A673 (cell line): Measurements from ENCODE around the gene IQSEC2. TPM values are rescaled to one million over a fixed set of nuclear protein-coding genes. Genes with fewer than 3 reads are reported as not detected.

Experiments
- BruUV-seq: library from RNA; stranded (reverse); fragments of 400-500 nt; replicated peaks from 2 replicates; lab custom pipeline; 2021; lab: Mats Ljungman, UMichigan
- CTCF ChIA-PET: fragments of 300-600 bp; sonication (Branson Sonifier 250); formaldehyde crosslinking; loops from one replicate; lab custom pipeline; 2022; ENCODE audit warnings: antibody characterized with exemption; lab: Charles Lee
- POLR2A ChIA-PET: fragments of 300-600 bp; sonication (Branson Sonifier 250); formaldehyde crosslinking; loops from one replicate; lab custom pipeline; 2022; ENCODE audit warnings: antibody characterized with exemption; ENCODE audit not compliant: low non-redundant PET; lab: Charles Lee
- DNase-seq: peaks from one replicate; pipeline ENCODE4 v3.0.0-alpha.2; 2015; ENCODE audit warnings: low spot score
- H3K27ac ChIP-seq: fragments of 200-600 bp; sonication (generic); 2 replicates; pipeline ENCODE4 v1.5.1; 2016; ENCODE audit warnings: mixed run types, low read depth, mild to moderate bottlenecking, mixed read lengths, antibody characterized with exemption, low read length; ENCODE audit not compliant: poor library complexity, severe bottlenecking
- H3K27me3 ChIP-seq: fragments of 200-600 bp; sonication (generic); replicated peaks from 2 replicates; pipeline ENCODE4 v1.6.1; 2017; ENCODE audit warnings: mixed run types, low read depth, mild to moderate bottlenecking, mixed read lengths, antibody characterized with exemption, low read length; ENCODE audit not compliant: insufficient read depth, poor library complexity
- H3K36me3 ChIP-seq: fragments of 200-600 bp; sonication (generic); 2 replicates; pipeline ENCODE4 v1.6.1; 2016; ENCODE audit warnings: mixed run types, mild to moderate bottlenecking, mixed read lengths, antibody characterized with exemption, low read length; ENCODE audit not compliant: insufficient read depth, poor library complexity, severe bottlenecking
- H3K4me1 ChIP-seq: fragments of 200-600 bp; sonication (generic); 2 replicates; pipeline ENCODE4 v1.6.1; 2017; ENCODE audit warnings: mixed run types, mild to moderate bottlenecking, mixed read lengths, antibody characterized with exemption, low read length; ENCODE audit not compliant: insufficient read depth, poor library complexity, severe bottlenecking
- H3K4me3 ChIP-seq: fragments of 200-600 bp; sonication (generic); 2 replicates; pipeline ENCODE4 v1.5.1; 2016; ENCODE audit warnings: low read depth, mixed run types, mild to moderate bottlenecking, mixed read lengths, low read length; ENCODE audit not compliant: poor library complexity, severe bottlenecking
- H3K9me3 ChIP-seq: fragments of 200-600 bp; sonication (generic); 2 replicates; pipeline ENCODE4 v1.6.1; 2016; ENCODE audit warnings: mixed run types, low read depth, mild to moderate bottlenecking, mixed read lengths, antibody characterized with exemption, low read length; ENCODE audit not compliant: poor library complexity, severe bottlenecking
- EZH2 ChIP-seq: fragments of 200-600 bp; sonication (generic); IDR thresholded peaks from 2 replicates; pipeline ENCODE4 v1.6.1; 2017; ENCODE audit warnings: borderline replicate concordance, low read depth, mild to moderate bottlenecking, mixed read lengths, antibody characterized with exemption, low read length; ENCODE audit not compliant: poor library complexity, severe bottlenecking
- intact Hi-C: fragments of 100-400 bp; cut with micrococcal nuclease; formaldehyde crosslinking; loops from one replicate; pipeline ENCODE4 v1.10.0; 2022; ENCODE audit not compliant: unreplicated experiment
- total RNA-seq: library from RNA; stranded (reverse); gene quantifications from 2 replicates; pipeline ENCODE4 v1.2.3, GENCODE V29; 2021
- TF ChIP-seq, protein P1 (sequence below): fragments of 300-800, 200-600 bp; sonication (generic); conservative IDR thresholded peaks from 2 replicates; pipeline ENCODE4 v1.5.1; 2017; ENCODE audit warnings: low read depth, mild to moderate bottlenecking, antibody characterized with exemption, low read length, moderate library complexity, mixed read lengths

Gene IQSEC2
- total RNA-seq, 1 experiment from 2014 or later: 8.1 TPM

DNA sequence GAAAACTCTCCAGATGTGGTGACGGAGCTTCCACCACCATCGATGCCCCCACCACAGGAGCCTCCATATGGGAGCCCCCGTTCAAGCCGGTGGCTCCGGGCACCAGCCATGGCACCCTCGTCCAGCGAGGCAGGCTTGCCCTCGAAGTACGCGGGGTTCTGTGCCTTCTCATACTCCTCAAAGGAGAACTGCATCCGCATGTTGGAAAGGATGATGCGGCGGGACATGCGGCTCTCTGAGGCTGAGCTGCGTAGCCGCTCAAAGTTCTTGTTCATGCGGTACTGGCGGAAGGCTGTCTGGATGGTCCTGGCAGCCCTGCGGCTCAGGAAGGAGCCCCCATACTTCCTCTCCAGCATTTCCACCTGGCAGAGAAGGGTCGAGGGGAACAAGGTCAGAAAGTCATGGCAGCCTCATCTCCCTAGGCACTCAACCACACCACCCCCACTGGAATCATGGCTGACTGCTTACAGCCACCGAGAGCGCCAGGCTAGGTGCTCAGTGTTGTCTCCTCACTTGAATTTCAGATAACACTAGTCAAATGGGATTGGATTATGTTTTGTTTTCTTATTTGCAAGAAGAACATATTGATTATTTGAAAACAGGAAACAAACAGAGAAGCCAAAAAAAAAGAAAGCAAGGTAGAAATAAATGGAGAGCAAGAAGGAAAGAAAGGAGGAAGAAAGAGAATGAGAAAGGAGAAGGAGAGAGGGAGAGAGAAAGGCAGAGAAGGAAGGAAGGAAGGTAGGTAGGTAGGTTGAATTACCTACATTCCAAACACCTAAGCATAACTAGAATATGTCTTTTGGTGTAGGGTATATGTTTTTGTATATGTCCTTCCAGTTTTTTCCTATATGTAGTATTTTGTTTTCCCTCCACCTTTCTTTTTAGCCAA, 26.6 kb downstream of the IQSEC2 start:
- no TSS peak for BruUV-seq

DNA sequence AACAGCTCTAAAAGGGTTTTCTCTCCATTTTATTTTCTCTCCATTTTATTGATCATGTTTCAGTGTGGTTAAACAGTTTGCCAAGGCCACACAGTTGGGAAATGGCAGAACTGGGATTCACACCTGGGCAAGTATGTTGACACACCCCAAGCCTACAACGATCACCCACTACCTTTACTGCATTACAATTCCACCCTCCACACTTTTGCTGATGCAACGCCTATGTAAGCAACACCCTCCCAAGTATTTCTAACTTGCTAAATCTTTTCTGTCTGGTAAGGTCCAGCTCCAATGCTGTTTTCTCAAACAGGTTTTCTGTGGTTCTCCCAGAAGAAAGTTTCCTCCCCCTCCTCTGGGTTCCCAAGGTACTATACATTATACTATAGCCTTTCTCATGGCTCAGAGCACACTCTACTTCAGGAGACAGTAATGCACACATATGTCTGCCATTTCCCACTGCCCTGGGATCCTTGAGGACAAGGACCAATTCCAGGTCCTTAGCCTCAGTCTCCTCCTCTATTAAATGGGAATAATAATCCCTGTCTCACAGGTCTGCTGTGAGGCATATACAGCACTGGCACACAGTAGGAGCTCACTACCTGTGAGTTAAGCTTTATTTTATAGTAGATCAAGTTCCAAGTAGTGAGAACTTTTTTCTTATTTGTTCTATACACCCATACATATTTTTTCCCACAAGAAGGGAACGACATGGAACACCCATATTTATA, 27.9 kb downstream of the IQSEC2 start:
- POLR2A ChIA-PET: no interaction called here
- Histone ChIP-seq H3K27me3 (no peaks in the 10 kb centered on the region), H3K36me3 (no peaks in the 10 kb centered on the region), H3K4me1 (no peaks in the 10 kb centered on the region), H3K9me3 (no peaks in the 10 kb centered on the region), H3K4me3 (no peak overlapping the region), H3K27ac (no peak overlapping the region)
- BruUV-seq: no TSS peak
- CTCF ChIA-PET: interaction anchor here (0.5 kb wide), 1 partner anchor 1362 kb away, joined by 5 read pairs; no protein-coding TSS in a partner anchor
- no peak for TF ChIP-seq EZH2
- TF ChIP-seq, protein P1, sequence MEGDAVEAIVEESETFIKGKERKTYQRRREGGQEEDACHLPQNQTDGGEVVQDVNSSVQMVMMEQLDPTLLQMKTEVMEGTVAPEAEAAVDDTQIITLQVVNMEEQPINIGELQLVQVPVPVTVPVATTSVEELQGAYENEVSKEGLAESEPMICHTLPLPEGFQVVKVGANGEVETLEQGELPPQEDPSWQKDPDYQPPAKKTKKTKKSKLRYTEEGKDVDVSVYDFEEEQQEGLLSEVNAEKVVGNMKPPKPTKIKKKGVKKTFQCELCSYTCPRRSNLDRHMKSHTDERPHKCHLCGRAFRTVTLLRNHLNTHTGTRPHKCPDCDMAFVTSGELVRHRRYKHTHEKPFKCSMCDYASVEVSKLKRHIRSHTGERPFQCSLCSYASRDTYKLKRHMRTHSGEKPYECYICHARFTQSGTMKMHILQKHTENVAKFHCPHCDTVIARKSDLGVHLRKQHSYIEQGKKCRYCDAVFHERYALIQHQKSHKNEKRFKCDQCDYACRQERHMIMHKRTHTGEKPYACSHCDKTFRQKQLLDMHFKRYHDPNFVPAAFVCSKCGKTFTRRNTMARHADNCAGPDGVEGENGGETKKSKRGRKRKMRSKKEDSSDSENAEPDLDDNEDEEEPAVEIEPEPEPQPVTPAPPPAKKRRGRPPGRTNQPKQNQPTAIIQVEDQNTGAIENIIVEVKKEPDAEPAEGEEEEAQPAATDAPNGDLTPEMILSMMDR: no peak
- no peak for DNase-seq
- intact Hi-C loops: no loop called here

More for the DNA sequence above, 26.6 kb downstream of the IQSEC2 start:
- Histone ChIP-seq H3K4me3 (no peak overlapping the region), H3K27me3 (no peaks in the 10 kb centered on the region), H3K27ac (no peak overlapping the region), H3K36me3 (no peaks in the 10 kb centered on the region), H3K4me1 (no peaks in the 10 kb centered on the region), H3K9me3 (no peaks in the 10 kb centered on the region)
- intact Hi-C loops: no loop called here
- no peak for DNase-seq
- ChIA-PET CTCF (no interaction called here), POLR2A (no interaction called here)
- TF ChIP-seq EZH2: no peak
- TF ChIP-seq, protein P1: no peak

DNA sequence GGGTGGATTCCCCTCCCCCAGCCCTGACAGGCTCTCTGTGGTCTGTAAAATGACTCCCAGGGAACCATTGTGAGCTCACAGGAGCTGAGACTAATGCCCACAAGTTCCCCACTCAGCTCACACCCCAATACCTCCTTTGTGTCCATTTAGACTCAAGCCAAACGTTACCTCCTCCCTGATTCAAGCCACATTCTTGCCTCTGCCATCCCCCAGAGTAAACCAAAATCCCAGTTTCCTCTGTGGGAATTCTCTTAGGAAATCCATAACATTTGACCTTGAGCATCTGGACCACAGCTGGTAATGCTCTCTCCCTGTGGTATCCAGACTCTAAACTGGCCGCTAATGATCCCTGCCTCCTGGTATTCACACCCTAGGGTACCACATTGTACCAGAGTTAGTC, 30.1 kb downstream of the IQSEC2 start:
- Histone ChIP-seq H3K9me3 (no peaks in the 10 kb centered on the region), H3K27me3 (no peaks in the 10 kb centered on the region), H3K27ac (no peak overlapping the region), H3K4me1 (no peaks in the 10 kb centered on the region), H3K36me3 (no peaks in the 10 kb centered on the region), H3K4me3 (no peak overlapping the region)
- intact Hi-C loops: no loop called here
- ChIA-PET POLR2A (no interaction called here), CTCF (no interaction called here)
- no peak for DNase-seq
- BruUV-seq: no TSS peak
- TF ChIP-seq, protein P1: no peak
- no peak for TF ChIP-seq EZH2
